Osteoblast (primary cell): ENCODE results near the gene TMTC2. TPM values are rescaled to one million over a fixed set of nuclear protein-coding genes. Genes with fewer than 3 reads are reported as not detected.

Experiments
- DNase-seq: peaks from one replicate; pipeline ENCODE4 v3.0.0; 2011; ENCODE audit warnings: low spot score, mixed read lengths; ENCODE audit not compliant: insufficient read length; ENCODE audit errors: missing footprints
- H2AFZ ChIP-seq: 2 replicates; pipeline ENCODE4 v1.6.0; 2011; ENCODE audit warnings: mild to moderate bottlenecking, low read length
- H3K27ac ChIP-seq: 2 replicates; pipeline ENCODE4 v1.5.1; 2011; ENCODE audit warnings: mild to moderate bottlenecking, low read depth, low read length, moderate library complexity
- H3K27me3 ChIP-seq: 2 replicates; pipeline ENCODE4 v1.6.0; 2012; ENCODE audit warnings: mild to moderate bottlenecking, control low read depth, inconsistent platforms, low read length, moderate library complexity; ENCODE audit not compliant: insufficient read depth
- H3K36me3 ChIP-seq: 2 replicates; pipeline ENCODE4 v1.5.1; 2011; ENCODE audit warnings: mild to moderate bottlenecking, low read length, control low read depth, moderate library complexity; ENCODE audit not compliant: insufficient read depth
- H3K4me1 ChIP-seq: 2 replicates; pipeline ENCODE4 v1.5.1; 2011; ENCODE audit warnings: mild to moderate bottlenecking, low read length, control low read depth, moderate library complexity; ENCODE audit not compliant: insufficient read depth
- H3K4me2 ChIP-seq: 2 replicates; pipeline ENCODE4 v1.6.0; 2011; ENCODE audit warnings: mild to moderate bottlenecking, low read length; ENCODE audit not compliant: insufficient read depth
- H3K4me3 ChIP-seq: fragments of 200-600 bp; sonication (generic); 3 replicates; pipeline ENCODE4 v1.5.1; 2012; ENCODE audit warnings: mild to moderate bottlenecking, low read length, inconsistent platforms; ENCODE audit not compliant: insufficient read depth
- H3K79me2 ChIP-seq: 2 replicates; pipeline ENCODE4 v1.6.0; 2012; ENCODE audit warnings: mild to moderate bottlenecking, low read length, control low read depth, inconsistent platforms; ENCODE audit not compliant: insufficient read depth
- H3K9me3 ChIP-seq: 2 replicates; pipeline ENCODE4 v1.5.1; 2011; ENCODE audit warnings: low read depth, low read length, control low read depth
- H4K20me1 ChIP-seq: 2 replicates; pipeline ENCODE4 v1.6.0; 2012; ENCODE audit warnings: mild to moderate bottlenecking, low read length, control low read depth; ENCODE audit not compliant: insufficient read depth
- total RNA-seq: library from RNA; depleted of rRNA; stranded (reverse); fragments of >200 nt; gene quantifications from 2 replicates; pipeline ENCODE4 v1.2.3, GENCODE V29; 2012
- TF ChIP-seq, protein P1 (sequence below): IDR thresholded peaks from 2 replicates; pipeline ENCODE4 v1.5.1; 2011; ENCODE audit warnings: mild to moderate bottlenecking, low read depth, low read length, moderate library complexity; ENCODE audit errors: extremely low read depth

The TMTC2 gene
- total RNA-seq, 1 donor, result 2.5 TPM

DNA sequence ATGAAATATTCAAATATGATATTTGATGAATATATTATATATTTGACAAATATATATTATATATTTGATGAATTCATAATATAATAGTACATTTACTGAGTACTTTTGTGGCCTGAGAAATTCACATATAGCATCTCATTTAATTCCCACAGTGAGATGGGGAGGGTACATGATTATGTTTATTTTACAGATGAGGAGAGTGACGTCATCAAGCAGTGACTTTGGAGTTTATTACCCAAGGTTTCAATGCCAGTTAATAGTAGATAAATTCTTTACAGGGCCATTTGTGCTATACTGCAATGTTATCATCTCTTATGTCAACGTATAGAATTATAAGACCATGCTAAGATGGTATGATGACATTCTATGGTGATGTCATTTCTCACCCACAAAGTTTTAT, 352.7 kb downstream of the TMTC2 start:
- H3K36me3 ChIP-seq, result no peaks in the 10 kb centered on the region
- DNase-seq, result no peak
- H3K79me2 ChIP-seq, result no peaks in the 10 kb centered on the region
- no peak overlapping the region for H3K27ac ChIP-seq
- TF ChIP-seq, protein P1, sequence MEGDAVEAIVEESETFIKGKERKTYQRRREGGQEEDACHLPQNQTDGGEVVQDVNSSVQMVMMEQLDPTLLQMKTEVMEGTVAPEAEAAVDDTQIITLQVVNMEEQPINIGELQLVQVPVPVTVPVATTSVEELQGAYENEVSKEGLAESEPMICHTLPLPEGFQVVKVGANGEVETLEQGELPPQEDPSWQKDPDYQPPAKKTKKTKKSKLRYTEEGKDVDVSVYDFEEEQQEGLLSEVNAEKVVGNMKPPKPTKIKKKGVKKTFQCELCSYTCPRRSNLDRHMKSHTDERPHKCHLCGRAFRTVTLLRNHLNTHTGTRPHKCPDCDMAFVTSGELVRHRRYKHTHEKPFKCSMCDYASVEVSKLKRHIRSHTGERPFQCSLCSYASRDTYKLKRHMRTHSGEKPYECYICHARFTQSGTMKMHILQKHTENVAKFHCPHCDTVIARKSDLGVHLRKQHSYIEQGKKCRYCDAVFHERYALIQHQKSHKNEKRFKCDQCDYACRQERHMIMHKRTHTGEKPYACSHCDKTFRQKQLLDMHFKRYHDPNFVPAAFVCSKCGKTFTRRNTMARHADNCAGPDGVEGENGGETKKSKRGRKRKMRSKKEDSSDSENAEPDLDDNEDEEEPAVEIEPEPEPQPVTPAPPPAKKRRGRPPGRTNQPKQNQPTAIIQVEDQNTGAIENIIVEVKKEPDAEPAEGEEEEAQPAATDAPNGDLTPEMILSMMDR, result no peak
- H2AFZ ChIP-seq, result no peak overlapping the region
- H4K20me1 ChIP-seq, result no peaks in the 10 kb centered on the region
- H3K4me2 ChIP-seq, result no peak overlapping the region
- no peaks in the 10 kb centered on the region for H3K4me1 ChIP-seq
- H3K9me3 ChIP-seq, result no peaks in the 10 kb centered on the region
- H3K27me3 ChIP-seq, result no peaks in the 10 kb centered on the region
- no peak overlapping the region for H3K4me3 ChIP-seq

DNA sequence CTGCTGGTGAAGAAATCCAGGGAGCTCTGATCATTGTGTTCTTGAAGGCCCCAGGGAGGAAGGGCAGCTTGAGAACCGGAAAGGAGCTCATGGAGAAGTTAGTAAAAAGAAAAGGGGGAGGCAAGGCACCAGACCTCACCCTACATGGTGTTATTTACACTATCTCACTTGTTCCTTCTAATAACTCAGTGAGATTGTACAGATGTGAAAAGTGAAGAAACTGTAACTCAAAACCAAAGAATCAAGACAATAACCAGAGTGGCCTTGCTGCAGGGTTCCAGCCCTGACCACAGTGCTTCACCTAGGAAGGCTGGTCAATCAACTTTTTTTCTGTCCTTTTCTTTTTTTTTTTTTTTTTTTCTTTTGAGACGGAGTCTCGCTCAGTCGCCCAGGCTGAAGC, 353.6 kb downstream of the TMTC2 start:
- Histone ChIP-seq H3K27ac (no peak overlapping the region), H3K4me1 (no peaks in the 10 kb centered on the region)

DNA sequence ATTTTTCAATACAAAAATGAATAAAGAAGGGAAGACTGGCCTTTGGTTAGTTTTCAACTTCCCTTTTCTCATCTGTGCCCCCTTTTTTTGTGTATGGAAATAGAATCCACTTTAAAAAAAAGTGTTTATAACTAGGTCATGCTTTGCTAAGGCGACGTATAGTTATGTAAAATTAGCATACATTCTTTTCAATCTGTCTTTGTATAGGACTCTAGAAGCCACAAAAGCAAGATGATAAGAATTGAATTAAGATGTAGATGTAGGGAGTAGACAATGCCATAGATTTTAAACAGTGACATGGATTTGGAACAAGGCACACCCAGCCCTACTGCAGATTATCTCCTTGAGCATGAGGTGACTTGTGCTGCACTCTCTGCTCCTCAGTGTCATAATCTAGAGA, 354.3 kb downstream of the TMTC2 start:
- Histone ChIP-seq H2AFZ (no peak overlapping the region), H3K79me2 (no peaks in the 10 kb centered on the region), H3K36me3 (no peaks in the 10 kb centered on the region), H3K9me3 (no peaks in the 10 kb centered on the region), H3K27me3 (no peaks in the 10 kb centered on the region), H3K4me1 (no peaks in the 10 kb centered on the region), H3K4me2 (no peak overlapping the region), H3K27ac (no peak overlapping the region), H4K20me1 (no peaks in the 10 kb centered on the region), H3K4me3 (no peak overlapping the region)
- TF ChIP-seq, protein P1, result no peak
- DNase-seq, result no peak

More for the DNA sequence above, 353.6 kb downstream of the TMTC2 start:
- H4K20me1 ChIP-seq, result no peaks in the 10 kb centered on the region
- no peak overlapping the region for H2AFZ ChIP-seq
- TF ChIP-seq, protein P1, result no peak
- H3K79me2 ChIP-seq, result no peaks in the 10 kb centered on the region
- H3K27me3 ChIP-seq, result no peaks in the 10 kb centered on the region
- no peak overlapping the region for H3K4me2 ChIP-seq
- no peak for DNase-seq
- H3K9me3 ChIP-seq, result no peaks in the 10 kb centered on the region
- H3K36me3 ChIP-seq, result no peaks in the 10 kb centered on the region
- H3K4me3 ChIP-seq, result no peak overlapping the region

DNA sequence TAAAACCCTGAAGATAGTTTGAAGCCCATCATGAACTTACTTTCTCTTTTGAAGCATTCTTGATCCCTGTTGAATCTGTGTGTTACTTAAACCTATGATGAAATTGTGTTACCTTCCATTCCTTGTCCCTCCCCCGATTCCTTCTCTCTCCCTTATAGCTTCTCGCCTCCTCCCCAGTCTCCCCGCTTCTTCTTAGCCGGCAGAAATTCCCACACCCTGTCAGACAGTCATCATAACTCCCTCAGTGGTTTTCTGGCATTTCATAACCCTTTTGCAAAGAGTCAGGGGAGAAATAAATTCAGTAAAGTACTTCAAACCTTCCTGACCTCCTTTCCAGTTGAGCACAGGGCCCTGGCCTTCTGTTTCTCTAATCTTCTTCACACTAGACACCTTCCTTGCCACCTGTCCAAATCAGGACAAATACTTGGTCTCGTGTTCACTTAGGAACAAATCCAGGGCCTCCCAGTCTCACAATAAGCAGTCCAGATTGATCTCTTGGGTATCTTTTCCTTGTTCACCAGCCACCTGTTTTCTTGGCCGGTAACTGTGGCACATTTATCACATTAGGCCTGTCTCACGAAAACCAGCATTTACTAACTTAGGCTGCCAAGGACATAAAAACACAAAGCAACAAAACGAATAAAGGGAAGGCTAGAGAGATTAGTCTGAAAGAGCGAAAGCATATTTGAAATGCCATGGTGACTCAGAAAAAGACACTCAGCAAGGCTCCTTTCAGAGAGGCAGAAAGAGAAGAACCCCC, 355.9 kb downstream of the TMTC2 start:
- H4K20me1 ChIP-seq, result no peaks in the 10 kb centered on the region
- H3K79me2 ChIP-seq, result no peaks in the 10 kb centered on the region
- no peak for DNase-seq
- no peak overlapping the region for H2AFZ ChIP-seq
- H3K27ac ChIP-seq, result no peak overlapping the region
- H3K4me2 ChIP-seq, result no peak overlapping the region
- TF ChIP-seq, protein P1, result no peak
- no peaks in the 10 kb centered on the region for H3K27me3 ChIP-seq
- H3K4me3 ChIP-seq, result no peak overlapping the region
- H3K9me3 ChIP-seq, result no peaks in the 10 kb centered on the region
- no peaks in the 10 kb centered on the region for H3K4me1 ChIP-seq
- H3K36me3 ChIP-seq, result no peaks in the 10 kb centered on the region
